Right forelimb (tissue), 1 donor: ENCODE measurements around the gene ZNF180.
A peak's percentile ranks its signal among the peaks of the same experiment; 100 is the strongest.
"Not testable (repeated sequence)": the region's sequence is repeated elsewhere in the genome, so short reads cannot be mapped to it uniquely, and the experiment has no call there.

Source experiments
- DNase-seq: peaks from one replicate; pipeline ENCODE4 v3.0.0-alpha.2; 2018

ZNF180 gene

GRCh38 chr19:44499962-44500949 is at the start of gene ZNF180:
ZNF180 (minus strand) TSS chr19:44500522; CDS start chr19:44497334, 3,188 bp downstream.
- peak; percentile 99 for DNase-seq

- DNase-seq, result no peak
These were observed 49.2 kb upstream of the ZNF180 start for GRCh38 chr19:44549507-44549906.

- DNase-seq, result no peak
These were observed 48.4 kb upstream of the ZNF180 start for GRCh38 chr19:44548736-44549135.

GRCh38 chr19:44544031-44544430 is 43.7 kb upstream of the ZNF180 start:
- DNase-seq, result no peak

- no peak for DNase-seq
These were observed 42.3 kb upstream of the ZNF180 start for GRCh38 chr19:44542671-44543070.

GRCh38 chr19:44540736-44541135 is 40.4 kb upstream of the ZNF180 start:
- no peak for DNase-seq

GRCh38 chr19:44539991-44540390 is 39.7 kb upstream of the ZNF180 start:
- DNase-seq, result no peak

- no peak for DNase-seq
These were observed 39.0 kb upstream of the ZNF180 start for GRCh38 chr19:44539236-44539826.

GRCh38 chr19:44535361-44535760 is 35.0 kb upstream of the ZNF180 start:
- not testable (repeated sequence) for DNase-seq

- DNase-seq, result no peak
These were observed 32.5 kb upstream of the ZNF180 start for GRCh38 chr19:44532819-44533218.

GRCh38 chr19:44530777-44531176 is 30.5 kb upstream of the ZNF180 start:
- no peak for DNase-seq

GRCh38 chr19:44529536-44529935 is 29.2 kb upstream of the ZNF180 start, which contains the start of gene CEACAM20:
CEACAM20 (minus strand) TSS chr19:44529675; CDS start chr19:44529509, 166 bp downstream.
- DNase-seq, result no peak

- no peak for DNase-seq
These were observed 27.2 kb upstream of the ZNF180 start for GRCh38 chr19:44527554-44527953.

GRCh38 chr19:44525721-44526430 is 25.6 kb upstream of the ZNF180 start:
- DNase-seq, result no peak

GRCh38 chr19:44521370-44521769 is 21.0 kb upstream of the ZNF180 start:
- no peak for DNase-seq

- DNase-seq, result no peak
These were observed 16.8 kb upstream of the ZNF180 start for GRCh38 chr19:44517146-44517545.

GRCh38 chr19:44515907-44516306 is 15.6 kb upstream of the ZNF180 start:
- no peak for DNase-seq

- DNase-seq, result no peak
These were observed 14.7 kb upstream of the ZNF180 start for GRCh38 chr19:44515031-44515430.

- no peak for DNase-seq
These were observed 12.3 kb upstream of the ZNF180 start for GRCh38 chr19:44512326-44513298.

- DNase-seq, result no peak
These were observed 9.2 kb upstream of the ZNF180 start for GRCh38 chr19:44509478-44509877.

GRCh38 chr19:44499559-44499958 is 763 bp downstream of the ZNF180 start:
- no peak for DNase-seq

- DNase-seq, result no peak
These were observed 1.3 kb downstream of the ZNF180 start for GRCh38 chr19:44498988-44499387.
